Liver (tissue), 3 donors: ENCODE measurements around the gene MACROD1.

Source experiments
- NR2F2 ChIP-seq: IDR thresholded peaks from 2 replicates; pipeline ENCODE4 v1.6.1; 2016; ENCODE audit warnings: antibody characterized with exemption
- TF ChIP-seq, protein P1 (sequence below): fragments of 150-350 bp; IDR thresholded peaks from 2 replicates; pipeline ENCODE4 v1.5.1; 2017; ENCODE audit warnings: improper control_type of control experiment, low read depth, low read length; ENCODE audit not compliant: missing input control
- TF ChIP-seq, protein P2 (sequence below): IDR thresholded peaks from 2 replicates; pipeline ENCODE4 v1.6.1; 2016; ENCODE audit warnings: antibody characterized with exemption
- TF ChIP-seq, protein P3 (sequence below): IDR thresholded peaks from 2 replicates; pipeline ENCODE4 v1.6.1; 2016; ENCODE audit warnings: antibody characterized with exemption, mild to moderate bottlenecking
- donor health status: healthy.
- donor health status: healthy.

DNA sequence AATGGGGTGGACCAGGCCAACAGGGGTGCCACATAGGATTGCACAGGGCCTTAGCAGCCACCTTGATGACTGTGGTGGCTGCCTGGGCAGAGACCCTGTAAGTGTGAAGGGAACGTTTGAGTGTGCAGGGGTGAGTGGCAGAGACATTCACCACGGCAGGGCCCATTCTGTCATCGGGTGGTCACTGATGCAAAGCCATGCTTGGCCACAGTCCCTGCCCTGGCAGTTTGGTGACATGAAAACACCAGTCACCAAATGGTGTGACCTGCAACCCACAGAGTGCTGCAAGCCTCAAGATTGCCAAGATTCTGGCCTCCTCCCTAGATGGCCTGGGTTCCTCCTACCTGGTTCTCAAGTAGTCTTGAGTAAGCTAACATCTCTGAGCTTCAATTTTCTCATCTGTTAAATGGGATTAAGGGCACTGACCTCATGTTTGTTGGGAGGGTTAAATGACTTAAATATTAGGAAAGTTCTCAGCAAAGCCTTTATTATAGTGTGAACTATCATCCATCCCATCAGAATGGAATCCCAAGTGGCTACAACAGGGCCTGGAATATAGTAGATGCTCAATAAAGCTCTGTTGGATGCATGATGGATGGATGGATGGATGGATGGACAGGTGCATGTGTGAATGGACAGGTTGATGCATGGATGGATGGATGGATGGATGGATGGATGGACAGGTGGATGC is 53.0 kb downstream of the MACROD1 start:
- TF ChIP-seq, protein P1, sequence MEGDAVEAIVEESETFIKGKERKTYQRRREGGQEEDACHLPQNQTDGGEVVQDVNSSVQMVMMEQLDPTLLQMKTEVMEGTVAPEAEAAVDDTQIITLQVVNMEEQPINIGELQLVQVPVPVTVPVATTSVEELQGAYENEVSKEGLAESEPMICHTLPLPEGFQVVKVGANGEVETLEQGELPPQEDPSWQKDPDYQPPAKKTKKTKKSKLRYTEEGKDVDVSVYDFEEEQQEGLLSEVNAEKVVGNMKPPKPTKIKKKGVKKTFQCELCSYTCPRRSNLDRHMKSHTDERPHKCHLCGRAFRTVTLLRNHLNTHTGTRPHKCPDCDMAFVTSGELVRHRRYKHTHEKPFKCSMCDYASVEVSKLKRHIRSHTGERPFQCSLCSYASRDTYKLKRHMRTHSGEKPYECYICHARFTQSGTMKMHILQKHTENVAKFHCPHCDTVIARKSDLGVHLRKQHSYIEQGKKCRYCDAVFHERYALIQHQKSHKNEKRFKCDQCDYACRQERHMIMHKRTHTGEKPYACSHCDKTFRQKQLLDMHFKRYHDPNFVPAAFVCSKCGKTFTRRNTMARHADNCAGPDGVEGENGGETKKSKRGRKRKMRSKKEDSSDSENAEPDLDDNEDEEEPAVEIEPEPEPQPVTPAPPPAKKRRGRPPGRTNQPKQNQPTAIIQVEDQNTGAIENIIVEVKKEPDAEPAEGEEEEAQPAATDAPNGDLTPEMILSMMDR: no peak
- TF ChIP-seq, protein P2, sequence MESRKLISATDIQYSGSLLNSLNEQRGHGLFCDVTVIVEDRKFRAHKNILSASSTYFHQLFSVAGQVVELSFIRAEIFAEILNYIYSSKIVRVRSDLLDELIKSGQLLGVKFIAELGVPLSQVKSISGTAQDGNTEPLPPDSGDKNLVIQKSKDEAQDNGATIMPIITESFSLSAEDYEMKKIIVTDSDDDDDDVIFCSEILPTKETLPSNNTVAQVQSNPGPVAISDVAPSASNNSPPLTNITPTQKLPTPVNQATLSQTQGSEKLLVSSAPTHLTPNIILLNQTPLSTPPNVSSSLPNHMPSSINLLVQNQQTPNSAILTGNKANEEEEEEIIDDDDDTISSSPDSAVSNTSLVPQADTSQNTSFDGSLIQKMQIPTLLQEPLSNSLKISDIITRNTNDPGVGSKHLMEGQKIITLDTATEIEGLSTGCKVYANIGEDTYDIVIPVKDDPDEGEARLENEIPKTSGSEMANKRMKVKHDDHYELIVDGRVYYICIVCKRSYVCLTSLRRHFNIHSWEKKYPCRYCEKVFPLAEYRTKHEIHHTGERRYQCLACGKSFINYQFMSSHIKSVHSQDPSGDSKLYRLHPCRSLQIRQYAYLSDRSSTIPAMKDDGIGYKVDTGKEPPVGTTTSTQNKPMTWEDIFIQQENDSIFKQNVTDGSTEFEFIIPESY: no peak
- no peak for TF ChIP-seq NR2F2
- TF ChIP-seq, protein P3, sequence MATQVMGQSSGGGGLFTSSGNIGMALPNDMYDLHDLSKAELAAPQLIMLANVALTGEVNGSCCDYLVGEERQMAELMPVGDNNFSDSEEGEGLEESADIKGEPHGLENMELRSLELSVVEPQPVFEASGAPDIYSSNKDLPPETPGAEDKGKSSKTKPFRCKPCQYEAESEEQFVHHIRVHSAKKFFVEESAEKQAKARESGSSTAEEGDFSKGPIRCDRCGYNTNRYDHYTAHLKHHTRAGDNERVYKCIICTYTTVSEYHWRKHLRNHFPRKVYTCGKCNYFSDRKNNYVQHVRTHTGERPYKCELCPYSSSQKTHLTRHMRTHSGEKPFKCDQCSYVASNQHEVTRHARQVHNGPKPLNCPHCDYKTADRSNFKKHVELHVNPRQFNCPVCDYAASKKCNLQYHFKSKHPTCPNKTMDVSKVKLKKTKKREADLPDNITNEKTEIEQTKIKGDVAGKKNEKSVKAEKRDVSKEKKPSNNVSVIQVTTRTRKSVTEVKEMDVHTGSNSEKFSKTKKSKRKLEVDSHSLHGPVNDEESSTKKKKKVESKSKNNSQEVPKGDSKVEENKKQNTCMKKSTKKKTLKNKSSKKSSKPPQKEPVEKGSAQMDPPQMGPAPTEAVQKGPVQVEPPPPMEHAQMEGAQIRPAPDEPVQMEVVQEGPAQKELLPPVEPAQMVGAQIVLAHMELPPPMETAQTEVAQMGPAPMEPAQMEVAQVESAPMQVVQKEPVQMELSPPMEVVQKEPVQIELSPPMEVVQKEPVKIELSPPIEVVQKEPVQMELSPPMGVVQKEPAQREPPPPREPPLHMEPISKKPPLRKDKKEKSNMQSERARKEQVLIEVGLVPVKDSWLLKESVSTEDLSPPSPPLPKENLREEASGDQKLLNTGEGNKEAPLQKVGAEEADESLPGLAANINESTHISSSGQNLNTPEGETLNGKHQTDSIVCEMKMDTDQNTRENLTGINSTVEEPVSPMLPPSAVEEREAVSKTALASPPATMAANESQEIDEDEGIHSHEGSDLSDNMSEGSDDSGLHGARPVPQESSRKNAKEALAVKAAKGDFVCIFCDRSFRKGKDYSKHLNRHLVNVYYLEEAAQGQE: no peak
